DOHH2 (cell line): Measurements from ENCODE around the gene PLCB4.

Experiments used
- H3F3A ChIP-seq: fragments of 200-600 bp; sonication (generic), shearing (Covaris generic); 2 replicates; pipeline ENCODE4 v1.6.0; 2016; ENCODE audit warnings: antibody characterized with exemption, mild to moderate bottlenecking; ENCODE audit not compliant: control insufficient read depth, insufficient read depth
- H3K27ac ChIP-seq: fragments of 200-600 bp; sonication (generic); 2 replicates; pipeline ENCODE4 v1.5.1; 2014; ENCODE audit warnings: low read depth, mild to moderate bottlenecking, low read length, moderate library complexity
- H3K27me3 ChIP-seq: fragments of 200-600 bp; sonication (generic); 2 replicates; pipeline ENCODE4 v1.6.1; 2014; ENCODE audit warnings: mild to moderate bottlenecking, low read length, mixed read lengths; ENCODE audit not compliant: control insufficient read depth
- H3K36me3 ChIP-seq: fragments of 200-600 bp; sonication (generic); 2 replicates; pipeline ENCODE4 v1.6.1; 2014; ENCODE audit warnings: mild to moderate bottlenecking, low read length, moderate library complexity, mixed read lengths; ENCODE audit not compliant: control insufficient read depth
- H3K4me1 ChIP-seq: fragments of 200-600 bp; sonication (generic); 2 replicates; pipeline ENCODE4 v1.6.1; 2014; ENCODE audit warnings: mild to moderate bottlenecking, low read length, mixed read lengths; ENCODE audit not compliant: control insufficient read depth
- H3K4me2 ChIP-seq: fragments of 200-600 bp; sonication (generic); 2 replicates; pipeline ENCODE4 v1.6.0; 2014; ENCODE audit warnings: mild to moderate bottlenecking, low read length, moderate library complexity
- H3K4me3 ChIP-seq: fragments of 200-600 bp; sonication (generic); 2 replicates; pipeline ENCODE4 v1.5.1; 2014; ENCODE audit warnings: mild to moderate bottlenecking, low read length, mixed read lengths
- H3K79me2 ChIP-seq: fragments of 200-600 bp; sonication (generic); 2 replicates; pipeline ENCODE4 v1.6.1; 2014; ENCODE audit warnings: mild to moderate bottlenecking, low read length, mixed read lengths; ENCODE audit not compliant: control insufficient read depth
- H3K9me2 ChIP-seq: fragments of 200-600 bp; sonication (generic); replicated peaks from 2 replicates; pipeline ENCODE4 v1.6.1; 2014; ENCODE audit warnings: mild to moderate bottlenecking, low read length, mixed read lengths; ENCODE audit not compliant: control insufficient read depth
- H3K9me3 ChIP-seq: fragments of 200-600 bp; sonication (generic); 2 replicates; pipeline ENCODE4 v1.6.1; 2014; ENCODE audit warnings: antibody characterized with exemption, low read length, mixed read lengths; ENCODE audit not compliant: control insufficient read depth, insufficient read depth
- H4K20me1 ChIP-seq: fragments of 200-600 bp; sonication (generic); 2 replicates; pipeline ENCODE4 v1.6.0; 2014; ENCODE audit warnings: low read depth, mild to moderate bottlenecking, antibody characterized with exemption, low read length, moderate library complexity; ENCODE audit not compliant: control insufficient read depth, insufficient read depth
- EZH2phosphoT487 ChIP-seq: fragments of 200-600 bp; sonication (generic); IDR thresholded peaks from 2 replicates; pipeline ENCODE4 v1.6.1; 2017; ENCODE audit warnings: borderline replicate concordance, mild to moderate bottlenecking, antibody characterized with exemption, low read length, moderate library complexity, mixed read lengths
- TF ChIP-seq, protein P1 (sequence below): fragments of 200-600 bp; sonication (generic); IDR thresholded peaks from one replicate; pipeline ENCODE4 v1.5.1; 2014; ENCODE audit warnings: antibody characterized with exemption, mild to moderate bottlenecking, low read depth, low read length; ENCODE audit not compliant: poor library complexity, severe bottlenecking

The PLCB4 gene

GRCh38 chr20:9144643-9145042 lies 75.8 kb downstream of the PLCB4 start:
- H4K20me1 ChIP-seq: no peaks in the 10 kb centered on the region

DNA sequence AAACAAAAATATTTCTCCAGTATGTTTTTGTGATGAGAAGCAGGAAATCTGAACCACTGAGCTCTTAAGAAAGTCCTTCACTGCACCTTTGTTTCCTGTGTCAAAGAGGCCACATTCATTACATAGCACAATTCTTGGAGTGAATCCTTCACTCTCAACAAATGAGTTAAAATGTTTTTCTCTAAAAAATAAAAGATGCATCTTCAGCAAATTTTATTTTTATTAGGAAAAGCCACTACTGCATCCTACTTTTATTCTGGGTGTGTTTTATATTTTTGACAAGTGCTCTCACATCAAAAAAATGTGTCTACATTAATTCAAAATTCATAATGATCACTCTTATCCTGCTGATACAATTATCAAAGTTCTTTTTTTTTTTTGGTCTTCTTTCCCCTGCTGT lies 76.3 kb downstream of the PLCB4 start:
- no peaks in the 10 kb centered on the region for H3K36me3 ChIP-seq
- no peaks in the 10 kb centered on the region for H4K20me1 ChIP-seq
- H3K9me2 ChIP-seq: no peaks in the 10 kb centered on the region
- H3K4me1 ChIP-seq: no peaks in the 10 kb centered on the region
- H3K79me2 ChIP-seq: no peaks in the 10 kb centered on the region
- no peak overlapping the region for H3K4me3 ChIP-seq
- no peaks in the 10 kb centered on the region for H3K27me3 ChIP-seq
- no peaks in the 10 kb centered on the region for H3K9me3 ChIP-seq
- TF ChIP-seq EZH2phosphoT487: no peak
- TF ChIP-seq, protein P1, sequence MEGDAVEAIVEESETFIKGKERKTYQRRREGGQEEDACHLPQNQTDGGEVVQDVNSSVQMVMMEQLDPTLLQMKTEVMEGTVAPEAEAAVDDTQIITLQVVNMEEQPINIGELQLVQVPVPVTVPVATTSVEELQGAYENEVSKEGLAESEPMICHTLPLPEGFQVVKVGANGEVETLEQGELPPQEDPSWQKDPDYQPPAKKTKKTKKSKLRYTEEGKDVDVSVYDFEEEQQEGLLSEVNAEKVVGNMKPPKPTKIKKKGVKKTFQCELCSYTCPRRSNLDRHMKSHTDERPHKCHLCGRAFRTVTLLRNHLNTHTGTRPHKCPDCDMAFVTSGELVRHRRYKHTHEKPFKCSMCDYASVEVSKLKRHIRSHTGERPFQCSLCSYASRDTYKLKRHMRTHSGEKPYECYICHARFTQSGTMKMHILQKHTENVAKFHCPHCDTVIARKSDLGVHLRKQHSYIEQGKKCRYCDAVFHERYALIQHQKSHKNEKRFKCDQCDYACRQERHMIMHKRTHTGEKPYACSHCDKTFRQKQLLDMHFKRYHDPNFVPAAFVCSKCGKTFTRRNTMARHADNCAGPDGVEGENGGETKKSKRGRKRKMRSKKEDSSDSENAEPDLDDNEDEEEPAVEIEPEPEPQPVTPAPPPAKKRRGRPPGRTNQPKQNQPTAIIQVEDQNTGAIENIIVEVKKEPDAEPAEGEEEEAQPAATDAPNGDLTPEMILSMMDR: no peak
- no peak overlapping the region for H3K4me2 ChIP-seq
- no peak overlapping the region for H3K27ac ChIP-seq
- no peaks in the 10 kb centered on the region for H3F3A ChIP-seq

More at GRCh38 chr20:9144643-9145042, 75.8 kb downstream of the PLCB4 start:
- Histone ChIP-seq H3F3A (no peaks in the 10 kb centered on the region), H3K79me2 (no peaks in the 10 kb centered on the region), H3K4me1 (no peaks in the 10 kb centered on the region), H3K4me2 (no peak overlapping the region), H3K27me3 (no peaks in the 10 kb centered on the region), H3K27ac (no peak overlapping the region), H3K4me3 (no peak overlapping the region), H3K9me2 (no peaks in the 10 kb centered on the region), H3K36me3 (no peaks in the 10 kb centered on the region), H3K9me3 (no peaks in the 10 kb centered on the region)
- TF ChIP-seq, protein P1: no peak

- Histone ChIP-seq H3K4me3 (no peak overlapping the region), H3K27me3 (no peaks in the 10 kb centered on the region)
- TF ChIP-seq, protein P1: no peak
- no peak for TF ChIP-seq EZH2phosphoT487
These were observed 77.8 kb downstream of the PLCB4 start for GRCh38 chr20:9146649-9147048.

More at GRCh38 chr20:9146649-9147048, 77.8 kb downstream of the PLCB4 start:
- no peaks in the 10 kb centered on the region for H3K4me1 ChIP-seq
- H3K9me3 ChIP-seq: no peaks in the 10 kb centered on the region
- H3F3A ChIP-seq: no peaks in the 10 kb centered on the region
- no peaks in the 10 kb centered on the region for H3K36me3 ChIP-seq
- no peak overlapping the region for H3K4me2 ChIP-seq
- H3K9me2 ChIP-seq: no peaks in the 10 kb centered on the region
- no peaks in the 10 kb centered on the region for H4K20me1 ChIP-seq
- H3K79me2 ChIP-seq: no peaks in the 10 kb centered on the region
- H3K27ac ChIP-seq: no peak overlapping the region
